ENCODE results near the gene CDH4. TPM values are rescaled to one million over a fixed set of nuclear protein-coding genes. Genes with fewer than 3 reads are reported as not detected.

The CDH4 gene
- total RNA-seq, 1 donor from 2014 or later, result under 0.01 TPM

GRCh38 chr20:61762167-61762710 is 510.2 kb downstream of the CDH4 start:
- no peak for DNase-seq (ENCODE audit: low read depth in 2 of 2)

- no peak for DNase-seq (ENCODE audit: low read depth in 2 of 2)
Observed at GRCh38 chr20:61762886-61763739, 511.1 kb downstream of the CDH4 start.

- DNase-seq (ENCODE audit: low read depth in 2 of 2), result no peak
Observed at GRCh38 chr20:61763740-61764400, 511.8 kb downstream of the CDH4 start.

DNA sequence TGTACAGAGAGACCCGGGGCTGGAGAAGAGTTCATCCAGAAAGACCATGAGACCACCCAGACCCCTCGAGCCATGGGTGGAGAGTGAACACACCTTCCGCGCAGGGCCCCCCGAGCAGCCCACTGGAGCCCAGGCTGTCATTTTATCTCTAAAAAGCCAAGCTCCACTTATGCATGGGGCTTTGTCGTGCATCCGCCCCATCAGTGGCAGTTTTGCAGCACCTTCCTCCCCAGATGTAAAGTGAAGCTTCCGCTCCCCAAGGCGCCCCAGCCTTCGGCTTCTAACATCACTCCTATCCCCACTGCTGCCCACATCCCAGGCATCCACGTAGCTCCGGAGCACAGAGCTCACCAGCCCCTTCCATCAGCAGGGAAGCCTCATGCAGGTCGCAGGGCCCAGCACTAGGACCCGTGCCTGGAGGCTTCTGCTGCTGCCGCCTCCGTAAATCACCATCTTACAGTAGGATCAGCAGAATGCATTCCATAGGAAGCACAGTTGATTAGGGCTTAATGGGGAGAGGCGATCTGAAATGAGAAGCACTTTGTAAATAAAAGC is 512.5 kb downstream of the CDH4 start:
- no peak for DNase-seq (ENCODE audit: low read depth in 2 of 2)

- DNase-seq (ENCODE audit: low read depth in 2 of 2), result no peak
Observed at GRCh38 chr20:61765081-61765870, 513.2 kb downstream of the CDH4 start.

DNA sequence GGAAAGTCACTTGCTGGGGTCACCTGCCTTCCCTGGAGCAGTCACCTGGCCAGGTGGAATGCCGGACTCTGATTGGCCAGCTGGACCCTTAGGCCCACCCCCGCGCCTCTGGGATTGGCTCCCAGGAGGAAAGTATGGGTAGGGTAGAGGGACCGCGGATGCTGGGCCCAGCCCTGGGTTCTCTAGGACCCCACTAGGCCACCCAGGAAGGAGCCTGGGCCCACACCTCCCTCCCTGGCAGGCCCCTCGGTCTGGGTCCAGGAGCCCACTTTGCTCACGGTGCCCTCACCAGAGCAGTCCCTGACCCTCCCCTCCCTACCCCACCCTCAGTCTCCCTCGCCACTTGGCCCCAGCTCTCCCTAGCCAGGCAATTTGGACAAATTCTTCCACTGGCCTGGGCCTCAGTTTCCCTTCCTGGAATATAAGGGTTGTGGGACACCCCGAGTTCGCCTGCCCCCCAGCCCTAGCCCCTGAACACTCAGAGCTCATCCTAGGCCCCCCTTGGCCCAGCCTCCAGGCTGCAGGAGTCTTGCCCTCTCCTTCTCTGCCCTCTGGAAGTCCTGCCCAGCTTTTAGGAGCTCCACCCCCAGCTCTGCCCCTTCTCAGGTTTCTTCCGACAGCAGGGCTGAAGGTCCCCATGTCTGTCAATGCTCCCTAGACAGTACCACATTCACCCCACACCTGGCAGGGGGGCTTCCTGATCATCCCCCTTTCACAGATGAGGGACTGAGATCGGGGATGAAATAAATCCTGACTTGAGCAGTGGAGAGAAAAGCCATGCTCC is 514.0 kb downstream of the CDH4 start:
- DNase-seq (ENCODE audit: low read depth in 2 of 2), result no peak

DNA sequence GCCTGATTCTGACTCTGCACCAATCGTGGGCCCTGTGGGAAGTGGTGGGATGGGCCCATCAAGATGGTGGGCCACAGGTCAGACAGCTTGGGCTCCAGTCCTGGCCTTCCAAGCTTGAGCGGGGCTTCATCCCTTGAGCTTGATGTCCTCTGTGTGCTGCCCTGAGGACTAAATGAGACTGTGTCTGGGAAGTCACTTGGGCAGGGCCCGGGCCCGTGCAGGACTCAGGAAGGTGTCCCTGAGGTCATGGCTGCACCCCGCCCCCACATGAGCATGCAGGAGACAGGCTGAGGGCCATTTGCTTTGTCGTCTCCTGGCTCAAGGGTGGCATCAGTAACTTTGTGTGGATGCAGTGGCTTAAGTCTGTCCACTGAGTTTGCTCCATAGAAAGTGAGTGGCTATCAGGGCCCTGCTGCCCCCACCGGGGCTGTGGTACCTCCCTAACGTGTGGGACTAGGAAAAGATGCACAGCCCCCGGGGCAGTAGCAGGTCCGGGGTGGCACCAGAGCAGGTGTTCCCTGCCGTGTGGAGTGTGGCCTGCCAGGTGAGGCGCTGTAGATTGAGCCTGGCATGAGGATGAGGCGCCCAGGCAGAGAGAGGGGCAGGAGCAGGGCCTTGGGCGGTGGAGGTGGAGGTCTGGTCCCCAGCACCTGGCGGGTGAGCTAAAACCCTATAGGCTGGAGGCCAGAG is 515.0 kb downstream of the CDH4 start:
- DNase-seq (ENCODE audit: low read depth in 2 of 2), result no peak

DNA sequence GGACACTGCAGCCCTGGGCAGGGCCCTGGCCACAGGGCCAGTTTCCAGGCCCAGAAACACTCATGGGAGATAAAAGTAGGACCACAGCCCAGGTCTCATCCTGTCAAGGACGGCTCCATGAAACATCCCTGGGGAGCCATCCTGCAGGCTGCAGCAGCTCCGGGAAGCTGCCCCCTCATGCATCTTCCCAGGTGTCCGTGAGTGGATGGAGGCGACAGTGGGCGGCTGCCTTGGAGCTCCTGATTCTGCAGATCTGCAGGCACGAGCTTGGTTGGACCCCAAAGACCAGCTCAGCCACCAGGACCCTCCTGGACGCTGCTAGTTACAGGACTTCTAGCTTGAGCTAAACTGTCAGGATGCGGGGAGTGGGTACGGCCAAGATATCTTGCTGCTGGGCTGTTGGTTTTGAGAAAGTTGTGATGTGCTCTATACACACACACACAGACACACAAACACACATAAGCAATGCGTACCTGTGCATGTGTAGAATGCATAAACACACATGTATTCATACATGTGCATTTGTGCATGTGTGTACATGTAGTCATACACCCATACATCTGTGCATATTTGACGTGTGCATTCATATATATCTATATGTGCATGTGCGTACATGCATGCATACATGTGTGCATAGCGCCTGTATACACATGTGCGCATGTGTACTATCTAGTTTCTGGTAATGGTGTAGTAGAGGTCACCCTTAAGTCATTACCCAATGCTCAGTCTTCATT is 515.9 kb downstream of the CDH4 start:
- DNase-seq (ENCODE audit: low read depth in 2 of 2), result no peak

GRCh38 chr20:61768571-61769285 is 516.7 kb downstream of the CDH4 start:
- no peak for DNase-seq (ENCODE audit: low read depth in 2 of 2)

- no peak for DNase-seq (ENCODE audit: low read depth in 2 of 2)
Observed at GRCh38 chr20:61769286-61769832, 517.3 kb downstream of the CDH4 start.

GRCh38 chr20:61770113-61770585 is 518.1 kb downstream of the CDH4 start:
- DNase-seq (ENCODE audit: low read depth in 2 of 2), result no peak

- DNase-seq (ENCODE audit: low read depth in 2 of 2), result no peak
Observed at GRCh38 chr20:61771805-61772350, 519.8 kb downstream of the CDH4 start.

- no peak for DNase-seq (ENCODE audit: low read depth in 2 of 2)
Observed at GRCh38 chr20:61772828-61773631, 521.0 kb downstream of the CDH4 start.

DNA sequence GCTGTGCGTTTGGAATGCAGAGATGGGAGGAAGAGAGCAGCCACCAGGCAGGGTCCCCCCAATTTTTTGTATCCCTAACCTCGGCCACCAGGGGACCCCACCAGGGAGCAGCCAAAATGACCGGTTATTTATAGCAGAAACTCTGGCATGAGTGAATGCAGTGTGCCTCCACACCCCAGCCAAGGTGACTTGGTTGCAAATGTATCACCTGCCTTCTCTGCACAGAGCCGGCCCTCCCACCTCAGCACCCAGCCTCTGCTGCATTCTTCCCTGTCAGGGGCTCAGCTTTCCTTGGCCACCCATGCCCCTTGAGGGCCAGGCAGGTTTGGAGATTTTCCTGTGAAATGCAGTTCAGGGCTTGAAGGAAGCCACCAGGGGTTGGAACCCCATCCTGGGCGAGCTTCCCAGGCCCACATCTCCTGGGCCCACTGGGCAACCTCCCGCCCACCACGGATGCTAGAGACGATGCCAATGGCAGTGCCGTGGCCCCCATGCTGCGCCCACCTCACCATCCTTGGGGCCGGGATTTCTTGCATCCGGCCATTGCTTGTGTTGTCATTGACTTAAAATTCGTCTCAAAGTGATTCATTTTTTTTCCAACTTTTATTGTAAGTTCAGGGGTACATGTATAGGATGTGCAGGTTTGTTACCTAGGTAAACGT is 522.0 kb downstream of the CDH4 start:
- no peak for DNase-seq (ENCODE audit: low read depth in 2 of 2)

DNA sequence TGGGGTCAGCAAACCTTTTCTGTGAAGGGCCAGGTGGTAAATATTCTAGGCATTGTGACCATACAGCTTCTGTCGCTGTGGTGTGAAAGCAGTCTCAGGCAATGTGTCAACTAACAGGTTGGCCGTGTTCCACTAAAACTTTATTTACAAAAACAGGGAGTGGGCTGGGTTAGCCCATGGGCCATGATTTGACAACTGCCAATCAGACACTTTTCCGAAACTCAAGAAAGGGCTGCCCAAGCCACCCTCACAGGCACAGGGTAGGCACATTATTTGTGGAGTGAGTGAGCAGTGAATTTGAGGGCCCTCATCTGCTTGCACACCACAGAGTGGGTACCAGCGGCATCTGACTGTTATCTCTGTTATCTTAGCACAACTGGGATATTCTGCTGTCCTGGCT is 523.4 kb downstream of the CDH4 start:
- no peak for DNase-seq (ENCODE audit: low read depth in 2 of 2)

DNA sequence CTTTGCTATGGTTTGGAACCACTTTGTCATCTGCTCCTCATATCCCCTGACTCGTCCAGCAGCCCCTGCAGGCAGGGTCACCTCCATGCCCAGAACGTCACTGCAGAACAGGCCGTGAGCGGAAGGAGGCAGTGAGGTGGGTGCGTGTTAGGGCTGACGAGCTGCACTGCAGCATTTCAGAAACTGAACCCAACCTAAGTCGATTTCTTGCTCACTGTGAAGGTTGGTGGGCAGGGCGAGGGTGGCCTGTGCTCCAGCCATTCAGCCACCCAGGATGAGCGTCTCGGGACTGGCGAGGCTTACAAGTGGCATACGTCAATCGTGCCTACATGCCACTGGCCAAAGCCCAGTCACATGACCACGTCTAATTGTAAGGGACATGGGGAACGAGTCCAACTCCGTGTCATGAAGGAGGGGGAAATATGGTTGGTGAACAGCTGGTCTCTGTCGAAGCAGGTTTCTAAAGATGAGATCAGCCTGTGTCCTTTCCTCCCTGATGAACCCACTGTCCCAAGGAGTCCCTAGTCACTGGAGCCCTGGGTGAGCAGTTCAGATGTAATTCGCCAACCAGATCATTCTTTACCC is 524.5 kb downstream of the CDH4 start:
- DNase-seq (ENCODE audit: low read depth in 2 of 2), result no peak
